Progenitor cell of endocrine pancreas (in vitro differentiated cells): ENCODE results near the gene UTP15. TPM values are rescaled to one million over a fixed set of nuclear protein-coding genes. Genes with fewer than 3 reads are reported as not detected.

ENCODE experiments used
- DNase-seq: peaks from one replicate; pipeline ENCODE4 v3.0.0; 2021; ENCODE audit warnings: low spot score; ENCODE audit not compliant: unreplicated experiment
- H3K27ac Mint-ChIP-seq: 2 replicates; pipeline ENCODE4 v1.8.0; 2021; ENCODE audit warnings: mild to moderate bottlenecking, moderate library complexity, mixed read lengths
- H3K27me3 Mint-ChIP-seq: 2 replicates; pipeline ENCODE4 v1.8.0; 2021; ENCODE audit warnings: mixed read lengths
- H3K36me3 Mint-ChIP-seq: 2 replicates; pipeline ENCODE4 v1.8.0; 2022; ENCODE audit warnings: mixed read lengths; ENCODE audit not compliant: insufficient read depth
- H3K4me1 Mint-ChIP-seq: 2 replicates; pipeline ENCODE4 v1.8.0; 2021; ENCODE audit warnings: low read depth, mixed read lengths
- H3K4me3 Mint-ChIP-seq: 2 replicates; pipeline ENCODE4 v1.8.0; 2021; ENCODE audit warnings: low read depth, mild to moderate bottlenecking, moderate library complexity, mixed read lengths
- H3K9me3 Mint-ChIP-seq: 2 replicates; pipeline ENCODE4 v1.8.0; 2021; ENCODE audit warnings: low read depth, mixed read lengths
- CTCF ChIP-seq: fragments of 200-600 bp; sonication (generic); IDR thresholded peaks from one replicate; pipeline ENCODE4 v1.5.0; 2021; ENCODE audit warnings: antibody characterized with exemption, mild to moderate bottlenecking; ENCODE audit not compliant: unreplicated experiment
- total RNA-seq: library from RNA; stranded (reverse); gene quantifications from 2 replicates; pipeline ENCODE4 v1.2.1, GENCODE V29; 2021

Gene UTP15
- total RNA-seq, 1 donor from 2014 or later, result 20.6 TPM

GRCh38 chr5:73591102-73591695, 25.7 kb downstream of the UTP15 start:
- Mint-ChIP-seq H3K4me1 (no peaks in the 10 kb centered on the region), H3K4me3 (no peak overlapping the region), H3K36me3 (no peaks in the 10 kb centered on the region), H3K27ac (no peak overlapping the region), H3K27me3 (peaks cover 6% of the 10 kb centered on the region), H3K9me3 (no peaks in the 10 kb centered on the region)
- peak; percentile 88 for TF ChIP-seq CTCF
- DNase-seq, result peak; percentile 44

GRCh38 chr5:73591698-73592501, 26.4 kb downstream of the UTP15 start:
- H3K27ac Mint-ChIP-seq, result no peak overlapping the region
- no peak overlapping the region for H3K4me3 Mint-ChIP-seq
- no peaks in the 10 kb centered on the region for H3K4me1 Mint-ChIP-seq
- H3K36me3 Mint-ChIP-seq, result no peaks in the 10 kb centered on the region
- no peaks in the 10 kb centered on the region for H3K9me3 Mint-ChIP-seq
- peaks cover 8% of the 10 kb centered on the region for H3K27me3 Mint-ChIP-seq
- TF ChIP-seq CTCF, result no peak
- no peak for DNase-seq

GRCh38 chr5:73592551-73592950, 27.0 kb downstream of the UTP15 start:
- H3K4me3 Mint-ChIP-seq, result no peak overlapping the region
- no peaks in the 10 kb centered on the region for H3K9me3 Mint-ChIP-seq
- no peaks in the 10 kb centered on the region for H3K4me1 Mint-ChIP-seq
- no peaks in the 10 kb centered on the region for H3K36me3 Mint-ChIP-seq
- peaks cover 8% of the 10 kb centered on the region for H3K27me3 Mint-ChIP-seq
- no peak overlapping the region for H3K27ac Mint-ChIP-seq
- DNase-seq, result no peak
- TF ChIP-seq CTCF, result no peak

- DNase-seq, result no peak
Observed at GRCh38 chr5:73596705-73597328, 31.3 kb downstream of the UTP15 start.

More at GRCh38 chr5:73596705-73597328, 31.3 kb downstream of the UTP15 start:
- Mint-ChIP-seq H3K4me3 (no peak overlapping the region), H3K36me3 (no peaks in the 10 kb centered on the region), H3K27me3 (peaks cover 8% of the 10 kb centered on the region), H3K9me3 (peaks cover 12% of the 10 kb centered on the region), H3K4me1 (no peaks in the 10 kb centered on the region), H3K27ac (no peak overlapping the region)
- peak; percentile 70 for TF ChIP-seq CTCF
